Upper lobe of right lung (tissue), 1 donor: ENCODE data around the gene CCDC85C. TPM values are rescaled to one million over a fixed set of nuclear protein-coding genes. Genes with fewer than 3 reads are reported as not detected.

Source experiments
- ATAC-seq: fragments of 200-7000 bp; cut with Tn5 transposase; one replicate; pipeline ENCODE4 v1.9.1; 2020; ENCODE audit warnings: mild to moderate bottlenecking, moderate library complexity
- DNase-seq: peaks from one replicate; pipeline ENCODE4 v3.0.0-alpha.2; 2020
- H3K27ac ChIP-seq: fragments of 200-600 bp; one replicate; pipeline ENCODE4 v1.8.0; 2022
- H3K27me3 ChIP-seq: fragments of 200-600 bp; one replicate; pipeline ENCODE4 v1.8.0; 2022; ENCODE audit warnings: mild to moderate bottlenecking
- H3K36me3 ChIP-seq: fragments of 200-600 bp; one replicate; pipeline ENCODE4 v1.8.0; 2022
- H3K4me1 ChIP-seq: fragments of 200-600 bp; one replicate; pipeline ENCODE4 v1.8.0; 2022
- H3K4me3 ChIP-seq: fragments of 200-600 bp; one replicate; pipeline ENCODE4 v1.8.0; 2022; ENCODE audit warnings: mild to moderate bottlenecking
- H3K9me3 ChIP-seq: fragments of 200-600 bp; one replicate; pipeline ENCODE4 v1.8.0; 2022
- CTCF ChIP-seq: fragments of 200-600 bp; IDR thresholded peaks from one replicate; pipeline ENCODE4 v1.8.0; 2022; ENCODE audit warnings: antibody characterized with exemption
- intact Hi-C: fragments of 100-400 bp; cut with DNase I; formaldehyde crosslinking; loops from one replicate; pipeline ENCODE4 v1.11.0; 2022
- total RNA-seq: library from RNA; stranded (reverse); fragmentation: NEBNext Ultra II Directional; extraction: Animal tissue kit (Norgen Biotek cat#: 25700); gene quantifications from one replicate; pipeline ENCODE4 v1.2.1, GENCODE V29; 2021
- donor health status: DM: no; HTN: yes; CAD: no; lungs with severe emphysema.

The CCDC85C gene
- total RNA-seq, 1 donor from 2014 or later: 22.6 TPM

GRCh38 chr14:99522457-99522891, 81.5 kb downstream of the CCDC85C start:
- no peak overlapping the region for H3K4me3 ChIP-seq
- no peaks in the 10 kb centered on the region for H3K36me3 ChIP-seq
- ATAC-seq (no peak), DNase-seq (no peak)
- peaks cover 26% of the 10 kb centered on the region for H3K4me1 ChIP-seq
- intact Hi-C loops: no loop called here
- H3K27ac ChIP-seq: no peak overlapping the region
- TF ChIP-seq CTCF: no peak
- H3K27me3 ChIP-seq: no peaks in the 10 kb centered on the region
- no peaks in the 10 kb centered on the region for H3K9me3 ChIP-seq

DNA sequence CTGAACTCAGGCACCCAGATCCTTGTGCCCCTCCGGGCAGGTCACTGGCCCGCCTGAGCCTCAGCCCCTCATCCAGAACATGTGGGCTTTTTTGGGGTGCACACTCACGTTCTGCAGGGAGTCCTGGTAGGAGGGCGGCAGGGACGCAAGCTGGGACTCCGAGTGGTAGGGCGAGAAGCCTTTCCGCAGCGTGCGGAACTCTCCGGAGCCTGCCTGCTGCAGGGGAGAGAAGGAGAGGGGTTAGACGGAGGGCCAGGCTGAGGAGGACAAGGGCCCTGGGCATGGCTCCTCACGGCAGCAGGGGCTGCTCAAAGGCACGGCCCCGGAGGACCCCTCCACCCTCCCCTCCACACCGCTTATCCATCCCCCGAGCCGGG, 82.0 kb downstream of the CCDC85C start:
- intact Hi-C loops: no loop called here
- Histone ChIP-seq H3K4me3 (no peak overlapping the region), H3K27me3 (no peaks in the 10 kb centered on the region), H3K4me1 (peaks cover 26% of the 10 kb centered on the region), H3K27ac (no peak overlapping the region), H3K9me3 (no peaks in the 10 kb centered on the region), H3K36me3 (no peaks in the 10 kb centered on the region)
- no peak for TF ChIP-seq CTCF
- ATAC-seq: no peak
- DNase-seq: no peak

- DNase-seq: no peak
- no peak for ATAC-seq
- Histone ChIP-seq H3K36me3 (no peaks in the 10 kb centered on the region), H3K27ac (no peak overlapping the region), H3K9me3 (no peaks in the 10 kb centered on the region), H3K4me3 (no peak overlapping the region), H3K27me3 (no peaks in the 10 kb centered on the region), H3K4me1 (peaks cover 26% of the 10 kb centered on the region)
- no peak for TF ChIP-seq CTCF
- intact Hi-C loops: no loop called here
Observed at GRCh38 chr14:99521176-99522024, 82.6 kb downstream of the CCDC85C start.

GRCh38 chr14:99520571-99521081, 83.4 kb downstream of the CCDC85C start:
- no peak for DNase-seq
- no peak for TF ChIP-seq CTCF
- Histone ChIP-seq H3K4me1 (peaks cover 24% of the 10 kb centered on the region), H3K27ac (no peak overlapping the region), H3K36me3 (no peaks in the 10 kb centered on the region), H3K9me3 (no peaks in the 10 kb centered on the region), H3K27me3 (no peaks in the 10 kb centered on the region), H3K4me3 (no peak overlapping the region)
- intact Hi-C loops: no loop called here
- ATAC-seq: no peak

GRCh38 chr14:99519931-99520421, 84.0 kb downstream of the CCDC85C start:
- Histone ChIP-seq H3K36me3 (no peaks in the 10 kb centered on the region), H3K4me3 (no peak overlapping the region), H3K4me1 (peaks cover 19% of the 10 kb centered on the region), H3K27ac (no peak overlapping the region), H3K9me3 (no peaks in the 10 kb centered on the region), H3K27me3 (no peaks in the 10 kb centered on the region)
- intact Hi-C loops: loop anchor here (5.0 kb wide), 1 partner anchor 107 kb away; no protein-coding TSS in a partner anchor
- TF ChIP-seq CTCF: no peak
- DNase-seq (peak; percentile 58), ATAC-seq (no peak)
